Measurements from ENCODE around the gene PRTFDC1. TPM values are rescaled to one million over a fixed set of nuclear protein-coding genes. Genes with fewer than 3 reads are reported as not detected.

The PRTFDC1 gene
- polyA plus RNA-seq, 1 donor = 46.0 TPM

- DNase-seq = no peak
These were observed 79.6 kb downstream of the PRTFDC1 start for GRCh38 chr10:24872790-24873182.

GRCh38 chr10:24872049-24872789, 80.2 kb downstream of the PRTFDC1 start:
- DNase-seq = no peak

DNA sequence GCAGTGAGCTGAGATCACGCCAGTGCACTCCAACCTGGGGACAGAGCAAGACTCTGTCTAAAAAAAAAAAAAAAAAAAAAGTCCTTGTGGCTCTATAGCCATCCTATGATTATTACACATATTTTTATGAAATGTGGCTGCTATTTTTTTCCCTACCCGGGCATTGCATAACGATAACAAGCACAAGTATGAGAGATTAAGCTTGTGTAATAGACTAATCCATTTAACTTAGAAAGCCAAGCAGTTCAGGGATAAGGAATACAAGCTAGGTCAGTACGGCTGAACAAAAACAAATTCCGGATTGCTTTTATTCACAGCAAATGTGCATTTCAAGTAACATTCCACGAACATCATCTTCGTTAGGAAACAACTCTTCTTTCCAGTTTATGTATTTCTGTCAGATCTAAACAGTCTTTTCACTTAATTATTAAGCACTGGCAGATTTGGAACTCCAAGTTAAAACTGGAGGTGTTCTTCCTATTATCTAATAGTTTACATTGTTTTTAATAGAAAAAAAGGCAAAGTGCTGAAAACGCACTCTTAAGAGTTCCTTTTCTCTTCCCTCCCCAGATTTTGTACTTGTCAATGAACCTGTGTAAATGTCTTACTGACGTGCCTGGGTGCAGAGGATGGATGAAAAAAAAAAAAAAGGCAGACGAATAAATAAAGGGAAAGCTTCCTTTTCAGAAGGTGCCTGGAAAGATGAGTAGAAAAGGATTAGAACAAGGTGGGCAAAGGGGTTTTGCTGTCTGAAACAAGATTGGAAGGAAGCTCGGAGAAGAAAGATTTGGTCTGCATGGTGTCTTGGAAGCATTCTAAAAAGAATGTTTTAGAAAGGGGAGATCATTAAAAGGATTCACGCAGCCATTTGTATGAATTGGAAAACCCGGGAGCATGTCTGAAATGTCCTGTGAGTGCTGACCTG, 81.1 kb downstream of the PRTFDC1 start:
- no peak for DNase-seq

DNA sequence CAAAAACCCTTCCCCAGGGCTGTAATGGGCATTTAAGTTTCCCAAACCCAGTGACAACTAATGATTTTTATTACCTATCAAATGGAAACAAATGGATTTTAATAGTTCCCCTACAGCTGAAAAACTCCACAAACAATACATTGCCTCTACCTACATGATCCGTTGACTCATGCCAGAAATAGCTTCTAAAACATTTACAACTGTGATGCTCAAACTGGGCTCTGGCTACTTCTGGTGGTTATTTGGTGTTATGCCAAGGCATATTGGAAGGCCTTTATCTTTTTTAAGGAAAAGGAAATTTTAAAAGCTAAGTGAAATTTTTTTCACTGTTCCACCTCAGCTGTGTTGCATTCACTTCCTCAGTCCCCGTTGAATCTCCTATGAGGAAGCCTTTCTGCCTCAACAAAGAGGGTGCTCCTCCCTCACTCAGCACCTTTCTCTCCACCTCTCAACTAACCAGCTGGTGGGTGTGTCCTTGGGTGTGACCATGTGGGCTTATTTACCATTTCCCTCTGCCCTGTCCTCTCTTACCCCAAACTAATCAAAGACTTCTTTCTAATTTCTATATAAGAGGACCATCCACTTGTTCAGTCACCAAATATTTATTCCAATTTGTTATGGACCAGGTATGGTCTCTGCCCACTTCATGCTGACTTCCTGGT, 82.9 kb downstream of the PRTFDC1 start:
- no peak for DNase-seq

- DNase-seq = no peak
These were observed 85.5 kb downstream of the PRTFDC1 start for GRCh38 chr10:24866604-24867583.

GRCh38 chr10:24865783-24866182, 86.6 kb downstream of the PRTFDC1 start:
- DNase-seq = no peak

DNA sequence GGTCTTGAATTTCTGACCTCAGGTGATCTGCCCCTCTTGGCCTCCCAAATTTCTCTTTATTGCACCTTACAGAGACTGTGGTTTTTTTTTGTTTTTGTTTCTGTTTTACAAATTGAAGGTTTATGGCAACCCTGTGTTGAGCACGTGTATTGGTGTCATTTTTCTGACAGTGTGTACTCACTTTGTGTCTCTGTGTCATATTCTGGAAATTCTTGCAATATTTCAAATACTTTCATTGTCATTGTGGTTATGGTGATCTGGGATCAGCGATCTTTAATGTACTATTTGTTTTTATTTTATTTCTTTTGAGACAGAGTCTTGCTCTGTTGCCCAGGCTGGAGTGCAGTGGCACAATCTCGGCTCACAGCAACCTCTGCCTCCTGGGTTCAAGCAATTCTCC, 89.8 kb downstream of the PRTFDC1 start:
- DNase-seq = no peak

DNA sequence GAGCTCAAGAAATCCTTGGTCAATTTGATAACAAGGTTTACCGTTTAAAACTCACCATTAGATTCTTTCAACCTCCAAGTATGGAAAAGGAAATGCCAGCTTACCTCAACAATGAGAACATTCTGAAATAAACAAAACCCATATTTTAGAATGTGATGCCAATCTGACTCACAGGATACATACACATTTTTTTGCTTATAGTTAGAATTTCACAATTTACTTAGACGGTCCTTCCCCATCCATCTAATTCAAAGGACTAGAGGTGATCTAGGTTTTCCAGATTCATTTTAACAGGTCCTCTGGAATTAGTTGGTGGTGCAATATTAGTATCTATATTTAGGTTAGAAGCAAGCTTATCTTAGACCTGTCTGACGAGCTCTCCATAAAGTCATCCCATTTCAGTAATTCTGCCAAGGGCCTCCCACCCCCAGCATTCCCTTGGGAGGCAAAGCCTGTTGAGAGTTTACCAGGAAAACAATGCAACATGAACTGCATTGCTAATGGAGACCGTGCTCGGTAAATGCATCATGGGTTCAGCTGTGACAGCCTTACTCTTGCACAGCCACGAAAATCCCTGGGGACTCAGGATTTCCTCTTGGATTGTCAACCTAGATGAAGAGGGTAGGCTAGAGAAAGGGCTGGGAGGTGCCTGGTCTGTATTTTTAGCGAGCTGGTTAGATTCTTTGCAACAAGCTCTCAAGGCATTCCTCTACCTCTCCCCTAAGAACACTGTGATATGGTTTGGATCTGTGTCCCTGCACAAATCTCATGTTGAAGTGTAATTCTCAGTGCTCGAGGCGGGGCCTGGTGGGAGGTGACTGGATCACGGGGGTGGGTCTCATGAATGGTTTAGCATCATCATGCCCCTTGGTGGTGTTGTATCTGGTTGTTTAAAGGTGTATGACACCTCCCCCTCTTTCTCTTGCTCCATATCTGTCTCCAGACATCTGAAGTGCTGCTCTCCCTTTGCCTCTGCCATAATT, 93.8 kb downstream of the PRTFDC1 start:
- no peak for DNase-seq

- DNase-seq = no peak
These were observed 95.2 kb downstream of the PRTFDC1 start for GRCh38 chr10:24857031-24857725.

DNA sequence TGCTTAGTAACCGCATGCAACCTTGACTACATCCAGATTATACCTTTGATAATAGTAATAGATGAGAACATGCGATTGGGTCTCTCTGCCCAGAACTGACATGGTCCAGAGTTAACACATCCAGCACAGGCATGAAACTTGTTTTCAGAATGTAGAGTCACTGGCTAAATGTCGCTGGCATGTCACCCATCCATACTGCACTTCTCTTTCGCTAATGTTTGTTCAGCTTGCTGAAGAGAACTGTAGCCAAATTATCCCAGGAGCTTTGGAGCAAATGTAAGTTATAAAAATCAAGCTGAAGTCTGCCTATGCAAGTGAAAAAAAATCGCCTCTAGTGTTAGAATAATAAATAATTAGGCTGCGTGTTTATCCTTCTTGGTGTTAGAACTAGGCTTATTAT, 98.2 kb downstream of the PRTFDC1 start:
- DNase-seq = no peak

GRCh38 chr10:24853661-24854060, 98.7 kb downstream of the PRTFDC1 start:
- no peak for DNase-seq

DNA sequence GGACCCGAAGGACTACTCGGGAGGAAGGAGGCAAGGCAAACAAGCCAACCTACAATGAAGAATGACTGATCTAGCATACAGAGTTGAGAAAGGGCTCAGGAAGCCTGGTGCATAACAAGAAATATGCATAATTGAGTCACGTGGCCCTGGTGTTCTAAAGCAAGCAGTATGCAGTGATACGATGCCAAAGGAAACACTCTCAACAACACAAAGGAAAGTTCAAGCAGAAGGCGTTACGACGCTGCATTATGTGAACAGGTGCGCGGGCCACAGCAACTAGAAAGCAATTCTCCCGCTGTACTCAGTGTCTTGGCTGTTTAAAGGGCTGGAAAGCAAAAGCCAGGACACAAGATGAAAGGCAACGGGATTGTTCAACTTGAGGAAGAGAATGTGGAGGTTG, 100.8 kb downstream of the PRTFDC1 start:
- no peak for DNase-seq

DNA sequence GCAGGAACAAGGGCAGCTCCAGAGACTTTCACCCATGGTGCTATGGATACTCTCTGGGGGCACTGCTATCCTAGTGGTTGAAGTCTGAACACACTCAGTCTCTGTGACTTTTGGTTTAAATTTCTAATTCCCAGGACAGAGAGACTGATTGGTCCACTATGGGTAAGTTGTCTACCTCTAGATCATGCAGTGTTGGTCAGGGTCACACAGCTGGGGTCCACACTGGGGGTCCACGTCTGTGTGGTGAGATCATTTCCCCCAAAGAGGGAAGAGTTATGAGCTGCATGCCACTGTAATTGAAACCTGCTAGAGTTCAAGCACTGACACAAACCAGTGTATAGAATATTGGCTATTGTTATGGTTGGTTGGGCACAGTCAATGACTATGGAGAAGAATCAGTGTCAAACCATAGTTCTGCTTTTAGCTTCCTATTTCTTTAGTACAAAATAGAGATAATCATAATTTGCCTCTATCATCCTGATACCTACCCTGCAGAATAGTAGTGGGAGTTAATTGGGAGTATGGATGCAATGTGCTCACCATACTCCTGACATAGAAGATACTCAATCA, 101.6 kb downstream of the PRTFDC1 start:
- no peak for DNase-seq

DNA sequence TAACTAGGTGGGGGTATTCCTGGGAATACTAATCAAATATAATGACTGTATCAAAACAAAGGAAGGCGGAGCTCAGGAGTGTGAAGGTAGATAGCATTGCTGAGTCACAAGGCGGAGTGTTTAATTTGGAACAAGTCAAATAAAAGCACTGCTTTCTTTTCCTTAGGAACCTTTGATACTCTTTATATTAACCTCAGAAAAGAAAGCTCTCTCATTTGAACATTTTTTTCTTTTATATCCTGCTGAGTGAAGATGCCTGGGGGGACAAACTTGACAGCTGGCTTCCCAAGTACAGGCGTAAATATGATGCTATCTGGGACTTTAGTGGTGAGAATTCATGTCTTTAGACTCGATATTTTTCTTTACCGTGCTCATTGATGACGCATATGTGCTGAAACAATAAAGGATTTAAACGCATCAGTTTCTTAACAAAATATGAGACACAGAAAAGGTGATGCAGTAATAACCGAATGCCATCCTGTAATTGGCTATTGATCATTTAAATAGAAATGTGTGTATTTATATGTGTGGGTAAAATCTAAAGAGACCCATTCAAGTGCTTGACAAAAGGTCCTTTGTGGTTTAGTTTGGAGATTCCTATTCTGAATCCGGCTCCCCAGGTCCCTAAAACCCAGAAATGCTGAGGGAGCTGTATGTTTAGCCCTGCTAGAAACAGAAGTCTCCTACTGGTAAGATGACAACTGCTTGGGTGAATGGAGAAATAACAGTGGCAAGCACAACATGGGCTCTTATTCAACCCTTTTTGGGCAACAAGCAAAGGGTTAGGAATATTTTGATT, 102.7 kb downstream of the PRTFDC1 start:
- no peak for DNase-seq

DNA sequence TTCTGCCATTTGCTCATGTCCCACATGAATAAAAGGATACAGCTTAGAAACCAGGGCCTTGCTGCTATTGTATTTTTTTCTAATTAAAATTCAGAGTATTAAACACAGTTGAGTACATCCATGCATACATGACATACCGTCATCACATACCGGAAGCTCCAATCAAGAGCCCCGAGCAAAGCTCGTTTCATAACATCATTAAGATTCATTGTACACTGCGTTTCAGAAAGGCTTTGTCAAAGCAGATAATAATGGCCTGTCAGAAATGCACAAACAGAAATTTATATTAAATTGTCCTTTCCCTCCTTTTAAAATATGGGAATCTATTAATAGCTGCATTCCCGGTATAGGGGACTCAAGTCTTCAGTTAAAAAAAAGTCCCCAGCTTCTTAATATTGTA, 103.4 kb downstream of the PRTFDC1 start:
- DNase-seq = no peak

DNA sequence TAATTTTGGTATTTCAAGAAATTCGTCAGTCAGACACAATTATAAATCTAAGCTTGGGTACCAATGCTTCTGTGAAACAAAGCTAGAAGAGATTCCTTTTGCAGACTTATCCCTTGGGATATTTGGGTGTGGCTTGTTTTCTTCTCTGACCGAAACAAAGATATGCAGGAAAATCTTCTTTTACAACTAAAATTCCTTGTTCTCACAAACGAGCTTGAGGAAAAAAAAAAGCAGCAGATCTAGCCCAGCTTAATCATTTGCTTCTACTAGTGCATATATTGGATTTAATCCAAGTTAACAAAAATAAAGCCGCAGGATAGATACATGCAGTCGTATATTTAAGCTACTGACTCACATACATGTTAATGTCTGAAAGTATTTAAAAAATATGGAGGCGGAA, 104.2 kb downstream of the PRTFDC1 start:
- no peak for DNase-seq

DNA sequence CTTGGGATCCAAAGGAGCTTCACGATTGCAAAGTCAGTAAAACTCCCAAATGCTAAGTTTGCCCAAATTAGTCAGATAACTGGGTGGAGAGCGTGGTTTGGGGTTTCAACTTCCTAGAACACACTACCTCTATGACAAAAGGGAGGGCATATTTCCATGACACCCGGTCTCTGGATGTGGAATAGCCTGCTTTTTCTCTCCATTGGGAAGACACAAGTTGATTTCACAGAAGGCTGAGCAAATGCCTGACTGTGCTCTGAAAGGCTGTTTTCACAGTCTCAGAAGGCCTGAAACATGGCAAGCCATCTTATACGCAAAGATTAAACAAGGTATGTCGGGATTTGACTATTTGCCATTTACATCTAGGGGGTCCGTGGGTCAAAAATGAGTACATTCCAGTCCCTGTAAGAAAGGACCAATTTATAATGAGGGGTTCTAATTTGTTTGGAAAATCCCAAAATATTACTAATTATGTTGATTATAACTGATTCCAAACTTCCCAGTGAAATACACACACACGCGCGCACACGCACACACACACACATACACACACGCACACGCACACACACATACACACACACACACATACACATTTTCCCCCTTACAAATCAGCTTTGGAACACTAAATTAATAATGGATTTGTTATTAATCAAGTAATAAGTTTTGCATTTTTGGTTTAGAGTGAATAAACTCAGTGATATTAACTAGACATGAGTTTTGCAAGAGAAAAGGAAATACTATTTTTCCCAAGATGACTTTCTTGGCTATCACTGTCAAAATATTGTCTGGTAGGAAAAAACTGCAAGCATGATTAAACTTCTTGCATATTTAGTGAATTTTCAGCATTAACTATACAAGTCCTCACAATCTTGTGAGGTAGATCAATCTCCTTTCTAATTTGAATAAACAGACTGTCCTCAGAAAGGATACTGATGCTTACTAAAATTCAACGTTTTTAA, 105.0 kb downstream of the PRTFDC1 start:
- no peak for DNase-seq
